IMR-90 (cell line): Measurements from ENCODE around the gene KCNQ2. TPM values are rescaled to one million over a fixed set of nuclear protein-coding genes. Genes with fewer than 3 reads are reported as not detected.

Experiments used
- ATAC-seq: fragments of 200-7000 bp; cut with Tn5 transposase; 2 replicates; pipeline ENCODE4 v1.9.1; 2020; ENCODE audit warnings: low read depth, mild to moderate bottlenecking, moderate library complexity
- BruUV-seq: library from RNA; stranded (reverse); fragments of 400-500 nt; replicated peaks from 2 replicates; lab custom pipeline; 2021; lab: Mats Ljungman, UMichigan
- CTCF ChIA-PET: fragments of 300-600 bp; formaldehyde crosslinking; extraction: SDS; loops from one replicate; lab custom pipeline; 2021; ENCODE audit warnings: antibody characterized with exemption; lab: Yijun Ruan, JAX
- POLR2A ChIA-PET: fragments of 300-600 bp; sonication (Branson Sonifier 250); formaldehyde crosslinking; loops from one replicate; lab custom pipeline; 2022; ENCODE audit warnings: antibody characterized with exemption; ENCODE audit not compliant: unreplicated experiment; lab: Charles Lee
- DNase-seq: peaks from one replicate; pipeline ENCODE4 v3.0.0; 2013
- H2AFZ ChIP-seq: replicated peaks from 2 replicates; pipeline ENCODE3; 2013; ENCODE audit warnings: low read length, mild to moderate bottlenecking; ENCODE audit not compliant: poor library complexity
- H2AK5ac ChIP-seq: 2 replicates; pipeline ENCODE4 v1.6.1; 2013; ENCODE audit warnings: low read depth, low read length, inconsistent platforms
- H2AK9ac ChIP-seq: replicated peaks from 2 replicates; pipeline ENCODE3; 2013; ENCODE audit warnings: mild to moderate bottlenecking, low read depth, low read length, moderate library complexity; ENCODE audit not compliant: poor library complexity
- H2BK120ac ChIP-seq: 2 replicates; pipeline ENCODE4 v1.6.1; 2013; ENCODE audit warnings: low read depth, low read length, inconsistent platforms
- H2BK15ac ChIP-seq: 3 replicates; pipeline ENCODE4 v1.6.1; 2013; ENCODE audit warnings: low read depth, low read length, inconsistent platforms
- H2BK20ac ChIP-seq: 2 replicates; pipeline ENCODE4 v1.6.1; 2013; ENCODE audit warnings: low read depth, mild to moderate bottlenecking, inconsistent platforms, low read length, moderate library complexity
- H2BK5ac ChIP-seq: 2 replicates; pipeline ENCODE4 v1.6.1; 2013; ENCODE audit warnings: mild to moderate bottlenecking, low read depth, low read length, inconsistent platforms; ENCODE audit not compliant: poor library complexity, severe bottlenecking
- H3K14ac ChIP-seq: replicated peaks from 2 replicates; pipeline ENCODE4 v1.6.1; 2013; ENCODE audit warnings: low read depth, low read length, inconsistent platforms
- H3K18ac ChIP-seq: 2 replicates; pipeline ENCODE4 v1.6.1; 2013; ENCODE audit warnings: low read depth, low read length, control low read depth
- H3K23ac ChIP-seq: 2 replicates; pipeline ENCODE4 v1.6.1; 2013; ENCODE audit warnings: low read depth, low read length, inconsistent platforms
- H3K27ac ChIP-seq: 2 replicates; pipeline ENCODE4 v1.5.1; 2013; ENCODE audit warnings: mild to moderate bottlenecking, control low read depth, low read length; ENCODE audit not compliant: insufficient read depth
- H3K27me3 ChIP-seq: 2 replicates; pipeline ENCODE4 v1.6.1; 2013; ENCODE audit warnings: low read length; ENCODE audit not compliant: control insufficient read depth, insufficient read depth
- H3K36me3 ChIP-seq: 2 replicates; pipeline ENCODE4 v1.6.1; 2013; ENCODE audit warnings: low read length, mixed read lengths; ENCODE audit not compliant: control insufficient read depth, insufficient read depth
- H3K4ac ChIP-seq: 2 replicates; pipeline ENCODE4 v1.6.1; 2013; ENCODE audit warnings: low read depth, low read length, inconsistent platforms
- H3K4me1 ChIP-seq: 2 replicates; pipeline ENCODE4 v1.6.1; 2013; ENCODE audit warnings: low read length, mixed read lengths; ENCODE audit not compliant: control insufficient read depth, insufficient read depth
- H3K4me2 ChIP-seq: 2 replicates; pipeline ENCODE4 v1.6.1; 2013; ENCODE audit warnings: low read depth, mild to moderate bottlenecking, control low read depth, low read length, moderate library complexity
- H3K4me3 ChIP-seq: 2 replicates; pipeline ENCODE4 v1.5.1; 2013; ENCODE audit warnings: low read depth, mild to moderate bottlenecking, control low read depth, low read length, moderate library complexity; ENCODE audit not compliant: insufficient read depth
- H3K56ac ChIP-seq: 2 replicates; pipeline ENCODE4 v1.6.1; 2013; ENCODE audit warnings: low read length, inconsistent platforms; ENCODE audit not compliant: insufficient read depth; ENCODE audit errors: extremely low read depth
- H3K79me1 ChIP-seq, 2 experiments: 2 replicates each; pipeline ENCODE4 v1.6.1; 2013; ENCODE audit warnings: low read length in 2 of 2, inconsistent platforms in 1 of 2, low read depth in 1 of 2
- H3K9ac ChIP-seq: 2 replicates; pipeline ENCODE4 v1.6.1; 2013; ENCODE audit warnings: low read depth, low read length, control low read depth
- H3K9me1 ChIP-seq: 2 replicates; pipeline ENCODE4 v1.6.1; 2013; ENCODE audit warnings: low read length, inconsistent platforms; ENCODE audit not compliant: insufficient read depth
- H3K9me3 ChIP-seq: 2 replicates; pipeline ENCODE4 v1.6.1; 2013; ENCODE audit warnings: low read length; ENCODE audit not compliant: control insufficient read depth, insufficient read depth
- H4K20me1 ChIP-seq: 2 replicates; pipeline ENCODE4 v1.6.1; 2013; ENCODE audit warnings: low read length, inconsistent platforms; ENCODE audit not compliant: insufficient read depth
- H4K5ac ChIP-seq: 2 replicates; pipeline ENCODE4 v1.6.1; 2013; ENCODE audit warnings: mild to moderate bottlenecking, low read depth, low read length, control low read depth
- H4K8ac ChIP-seq, 2 experiments: 2 replicates each; pipeline ENCODE4 v1.6.1; 2013; ENCODE audit warnings: low read depth in 2 of 2, low read length in 2 of 2, control low read depth in 1 of 2, inconsistent platforms in 1 of 2
- H4K91ac ChIP-seq: 2 replicates; pipeline ENCODE4 v1.6.1; 2013; ENCODE audit warnings: low read depth, low read length, inconsistent platforms; ENCODE audit not compliant: insufficient read depth
- BHLHE40 ChIP-seq: fragments of 150-350 bp; IDR thresholded peaks from 2 replicates; pipeline ENCODE4 v1.6.1; 2016; ENCODE audit warnings: mild to moderate bottlenecking, low read depth, low read length
- CEBPB ChIP-seq: IDR thresholded peaks from 2 replicates; pipeline ENCODE4 v1.6.1; 2012; ENCODE audit warnings: low read depth, low read length, improper control_type of control experiment
- CHD1 ChIP-seq: IDR thresholded peaks from 2 replicates; pipeline ENCODE4 v1.6.1; 2012; ENCODE audit warnings: low read depth, low read length, improper control_type of control experiment
- CTCF ChIP-seq: conservative IDR thresholded peaks from 2 replicates; pipeline ENCODE4 v1.5.1; 2012; ENCODE audit warnings: mild to moderate bottlenecking, low read depth, low read length, improper control_type of control experiment
- ELK1 ChIP-seq: fragments of 150-350 bp; IDR thresholded peaks from 2 replicates; pipeline ENCODE4 v1.6.1; 2016; ENCODE audit warnings: low read depth, mild to moderate bottlenecking, low read length, moderate library complexity, borderline replicate concordance
- FOS ChIP-seq: fragments of 150-350 bp; IDR thresholded peaks from 2 replicates; pipeline ENCODE4 v1.6.1; 2016; ENCODE audit warnings: low read depth, low read length
- MAFK ChIP-seq: IDR thresholded peaks from 2 replicates; pipeline ENCODE4 v1.6.1; 2012; ENCODE audit warnings: low read depth, low read length, improper control_type of control experiment
- MAZ ChIP-seq: IDR thresholded peaks from 2 replicates; pipeline ENCODE4 v1.6.1; 2012; ENCODE audit warnings: low read depth, mild to moderate bottlenecking, low read length, improper control_type of control experiment, moderate library complexity, borderline replicate concordance
- MXI1 ChIP-seq: IDR thresholded peaks from 2 replicates; pipeline ENCODE4 v1.6.1; 2012; ENCODE audit warnings: low read depth, mild to moderate bottlenecking, low read length, moderate library complexity, borderline replicate concordance
- NFE2L2 ChIP-seq: fragments of 150-350 bp; IDR thresholded peaks from 2 replicates; pipeline ENCODE4 v1.6.1; 2016; ENCODE audit warnings: low read depth, mild to moderate bottlenecking, low read length
- POLR2A ChIP-seq: IDR thresholded peaks from 2 replicates; pipeline ENCODE4 v1.6.1; 2012; ENCODE audit warnings: mild to moderate bottlenecking, low read depth, low read length
- RAD21 ChIP-seq: IDR thresholded peaks from 2 replicates; pipeline ENCODE4 v1.6.1; 2012; ENCODE audit warnings: low read length, improper control_type of control experiment
- RCOR1 ChIP-seq: IDR thresholded peaks from 2 replicates; pipeline ENCODE4 v1.6.1; 2012; ENCODE audit warnings: mild to moderate bottlenecking, low read length, improper control_type of control experiment; ENCODE audit not compliant: insufficient replicate concordance
- RFX5 ChIP-seq: IDR thresholded peaks from 2 replicates; pipeline ENCODE4 v1.8.0; 2012; ENCODE audit warnings: low read depth, mild to moderate bottlenecking, low read length, moderate library complexity
- SMC3 ChIP-seq: fragments of 150-350 bp; IDR thresholded peaks from 2 replicates; pipeline ENCODE4 v1.6.1; 2016; ENCODE audit warnings: low read depth, mild to moderate bottlenecking, antibody characterized with exemption, low read length, moderate library complexity
- USF2 ChIP-seq: fragments of 150-350 bp; IDR thresholded peaks from 2 replicates; pipeline ENCODE4 v1.6.1; 2017; ENCODE audit warnings: mild to moderate bottlenecking, antibody characterized with exemption, low read length, low read depth
- WGBS, 2 experiments: methylation state at CpG; one replicate each; pipeline versions ENCODE4 v1.1.5 to v1.1.7; 2013; ENCODE audit warnings: missing lambda C conversion rate in 2 of 2; ENCODE audit not compliant: insufficient read length in 1 of 2; ENCODE audit errors: extremely low coverage in 2 of 2; 5-methylcytosine and 5-hydroxymethylcytosine counted together
- dilution Hi-C: fragments of 300-500 bp; cut with HindIII; formaldehyde crosslinking; loops from one replicate; pipeline ENCODE4 v1.14.3; 2018; ENCODE audit warnings: low sequenced_read_pairs; ENCODE audit not compliant: unreplicated experiment
- in situ Hi-C: fragments of 300-500 bp; cut with MboI; formaldehyde crosslinking; loops from 3 replicates; pipeline ENCODE4 v1.14.3; 2019; ENCODE audit warnings: low sequenced_read_pairs, inconsistent platforms, mixed read lengths
- intact Hi-C: fragments of 100-400 bp; cut with micrococcal nuclease; formaldehyde crosslinking; loops from 2 replicates; pipeline ENCODE4 v1.10.0; 2022
- polyA plus RNA-seq, 3 experiments: library from polyadenylated mRNA; depleted of rRNA; stranded (reverse); fragments of >200 nt; gene quantifications; 2 replicates each; pipeline ENCODE4 v1.2.3, GENCODE V29; 2012; ENCODE audit warnings: low replicate concordance in 1 of 3
- total RNA-seq: library from RNA; depleted of rRNA; stranded (reverse); fragments of >200 nt; gene quantifications from 2 replicates; pipeline ENCODE4 v1.2.3, GENCODE V29; 2012

The KCNQ2 gene
- total and polyA plus RNA-seq, 2 of the 4 experiments (the other 2 are of a cell fraction), result 0.02 TPM; not detected in 1

GRCh38 chr20:63394920-63395455 lies 77.5 kb downstream of the KCNQ2 start:
- Histone ChIP-seq H3K79me1 (no peaks in the 10 kb centered on the region), H2AK9ac (no peak overlapping the region), H3K4me3 (no peak overlapping the region), H4K8ac (no peak overlapping the region), H3K14ac (no peak overlapping the region), H2BK20ac (no peak overlapping the region), H3K27ac (no peak overlapping the region), H2AFZ (no peak overlapping the region), H3K9me1 (no peaks in the 10 kb centered on the region), H3K36me3 (no peaks in the 10 kb centered on the region), H2AK5ac (no peak overlapping the region), H2BK5ac (no peak overlapping the region), H4K20me1 (no peaks in the 10 kb centered on the region), H3K9ac (no peak overlapping the region), H3K56ac (no peak overlapping the region), H3K4me2 (no peak overlapping the region), H3K4me1 (peaks cover 2% of the 10 kb centered on the region; the same call in 1 of the 2 replicates), H2BK120ac (no peak overlapping the region), H3K4ac (no peak overlapping the region), H3K27me3 (peaks cover 20% of the 10 kb centered on the region), H3K9me3 (peaks cover 6% of the 10 kb centered on the region), H3K23ac (no peak overlapping the region), H4K5ac (no peak overlapping the region), H4K91ac (no peak overlapping the region), H2BK15ac (no peak overlapping the region), H3K18ac (no peak overlapping the region)
- dilution Hi-C loops, result no loop called here
- in situ Hi-C loops, result no loop called here
- ChIA-PET POLR2A (no interaction called here), CTCF (no interaction called here)
- WGBS, 2 experiments, result 63% methylated on average over 10 of the region's 22 CpGs; no CpG with 5 or more reads in 1 of the 2 experiments
- TF ChIP-seq MXI1 (no peak), BHLHE40 (no peak), NFE2L2 (no peak), SMC3 (no peak), CHD1 (no peak), ELK1 (no peak), RAD21 (no peak), RCOR1 (no peak), RFX5 (no peak), CEBPB (no peak), MAFK (no peak), FOS (no peak), POLR2A (no peak), USF2 (no peak), CTCF (no peak), MAZ (no peak)
- DNase-seq (no peak), ATAC-seq (no peak)
- intact Hi-C loops, result no loop called here
- BruUV-seq, result no TSS peak
